H9 (cell line): Measurements from ENCODE around the gene KCNMA1. TPM values are rescaled to one million over a fixed set of nuclear protein-coding genes. Genes with fewer than 3 reads are reported as not detected.

Experiments used
- DNase-seq: peaks from one replicate; pipeline ENCODE4 v3.0.0-alpha.2; 2017
- H2AFZ ChIP-seq: one replicate; pipeline ENCODE4 v1.6.1; 2013; ENCODE audit warnings: mild to moderate bottlenecking, low read length, control low read depth, moderate library complexity
- H2AK5ac ChIP-seq: 2 replicates; pipeline ENCODE4 v1.6.1; 2013; ENCODE audit warnings: low read length, control low read depth, mixed read lengths; ENCODE audit not compliant: insufficient read length
- H2BK120ac ChIP-seq: one replicate; pipeline ENCODE4 v1.6.1; 2013; ENCODE audit warnings: low read depth, mild to moderate bottlenecking, low read length, control low read depth, inconsistent platforms; ENCODE audit not compliant: poor library complexity, severe bottlenecking
- H2BK12ac ChIP-seq: 2 replicates; pipeline ENCODE4 v1.6.1; 2013; ENCODE audit warnings: low read length, control low read depth, mixed read lengths, low read depth; ENCODE audit not compliant: insufficient read length
- H2BK15ac ChIP-seq: 2 replicates; pipeline ENCODE4 v1.6.1; 2013; ENCODE audit warnings: low read depth, low read length, control low read depth
- H2BK20ac ChIP-seq: one replicate; pipeline ENCODE4 v1.6.1; 2013; ENCODE audit warnings: low read depth, mild to moderate bottlenecking, low read length, control low read depth, inconsistent platforms; ENCODE audit not compliant: poor library complexity, severe bottlenecking
- H2BK5ac ChIP-seq: 2 replicates; pipeline ENCODE4 v1.6.1; 2013; ENCODE audit warnings: low read length, control low read depth, mixed read lengths; ENCODE audit not compliant: insufficient read length
- H3K14ac ChIP-seq: 2 replicates; pipeline ENCODE4 v1.6.1; 2013; ENCODE audit warnings: low read length, control low read depth; ENCODE audit not compliant: insufficient read depth
- H3K18ac ChIP-seq: 2 replicates; pipeline ENCODE4 v1.6.1; 2013; ENCODE audit warnings: low read depth, mild to moderate bottlenecking, mixed read lengths, low read length, control low read depth; ENCODE audit not compliant: insufficient read length
- H3K23ac ChIP-seq: 2 replicates; pipeline ENCODE4 v1.6.1; 2013; ENCODE audit warnings: low read length, control low read depth, mixed read lengths, low read depth; ENCODE audit not compliant: insufficient read length
- H3K23me2 ChIP-seq: 2 replicates; pipeline ENCODE4 v1.6.1; 2013; ENCODE audit warnings: low read depth, mild to moderate bottlenecking, mixed read lengths, low read length, control low read depth; ENCODE audit not compliant: insufficient read length, poor library complexity, severe bottlenecking
- H3K27ac ChIP-seq: 2 replicates; pipeline ENCODE4 v1.5.1; 2013; ENCODE audit warnings: low read length, control low read depth, mixed read lengths, low read depth; ENCODE audit not compliant: insufficient read length
- H3K27me3 ChIP-seq: 2 replicates; pipeline ENCODE4 v1.6.1; 2013; ENCODE audit warnings: low read length, control low read depth, inconsistent platforms; ENCODE audit not compliant: insufficient read depth
- H3K4ac ChIP-seq: 2 replicates; pipeline ENCODE4 v1.6.1; 2013; ENCODE audit warnings: low read depth, mild to moderate bottlenecking, control low read depth, inconsistent platforms, low read length, moderate library complexity
- H3K4me1 ChIP-seq: 2 replicates; pipeline ENCODE4 v1.6.1; 2013; ENCODE audit warnings: low read length, control low read depth, inconsistent platforms; ENCODE audit not compliant: insufficient read depth
- H3K4me2 ChIP-seq: 2 replicates; pipeline ENCODE4 v1.6.1; 2013; ENCODE audit warnings: low read length, control low read depth, mixed read lengths; ENCODE audit not compliant: insufficient read length, insufficient read depth
- H3K56ac ChIP-seq: 2 replicates; pipeline ENCODE4 v1.6.1; 2013; ENCODE audit warnings: low read depth, mild to moderate bottlenecking, mixed read lengths, low read length, control low read depth; ENCODE audit not compliant: insufficient read length
- H3K79me1 ChIP-seq: 2 replicates; pipeline ENCODE4 v1.6.1; 2013; ENCODE audit warnings: low read depth, mild to moderate bottlenecking, moderate library complexity, low read length, control low read depth, inconsistent platforms; ENCODE audit not compliant: insufficient read depth, poor library complexity, severe bottlenecking
- H3K79me2 ChIP-seq: 2 replicates; pipeline ENCODE4 v1.6.1; 2013; ENCODE audit warnings: low read length, control low read depth, inconsistent platforms; ENCODE audit not compliant: insufficient read depth
- H3K9ac ChIP-seq: 2 replicates; pipeline ENCODE4 v1.6.1; 2013; ENCODE audit warnings: low read length, control low read depth, mixed read lengths; ENCODE audit not compliant: insufficient read length; ENCODE audit errors: extremely low read depth
- H3K9me3 ChIP-seq: one replicate; pipeline ENCODE4 v1.6.1; 2013; ENCODE audit warnings: low read depth, low read length, inconsistent platforms; ENCODE audit not compliant: control insufficient read depth
- H3T11ph ChIP-seq: one replicate; pipeline ENCODE4 v1.6.1; 2013; ENCODE audit warnings: mild to moderate bottlenecking, low read length, control low read depth, inconsistent platforms
- H4K20me1 ChIP-seq: one replicate; pipeline ENCODE4 v1.6.1; 2013; ENCODE audit not compliant: control insufficient read depth, insufficient read length, insufficient read depth
- H4K5ac ChIP-seq: 2 replicates; pipeline ENCODE4 v1.6.1; 2013; ENCODE audit warnings: low read depth, mild to moderate bottlenecking, mixed read lengths, low read length, control low read depth; ENCODE audit not compliant: insufficient read length
- H4K8ac ChIP-seq: replicated peaks from 2 replicates; pipeline ENCODE4 v1.6.1; 2013; ENCODE audit warnings: low read length, control low read depth, mixed read lengths, low read depth; ENCODE audit not compliant: insufficient read length
- H4K91ac ChIP-seq: 2 replicates; pipeline ENCODE4 v1.6.1; 2013; ENCODE audit warnings: low read depth, mild to moderate bottlenecking, moderate library complexity, mixed read lengths, low read length, control low read depth; ENCODE audit not compliant: insufficient read length
- H3K27ac Mint-ChIP-seq, 3 experiments: 2 replicates in 2 of 3; 3 replicates in 1 of 3; pipeline ENCODE4 v1.8.0; 2020 to 2021; ENCODE audit warnings: mixed read lengths in 3 of 3, mild to moderate bottlenecking in 1 of 3, moderate library complexity in 1 of 3
- H3K27me3 Mint-ChIP-seq: 2 replicates; pipeline ENCODE4 v1.8.0; 2021; ENCODE audit warnings: low read depth, mild to moderate bottlenecking, moderate library complexity, mixed read lengths
- H3K36me3 Mint-ChIP-seq, 3 experiments: 2 replicates in 2 of 3; 3 replicates in 1 of 3; pipeline ENCODE4 v1.8.0; 2020 to 2021; ENCODE audit warnings: low read depth in 3 of 3, mixed read lengths in 3 of 3; ENCODE audit not compliant: insufficient read depth in 1 of 3
- H3K4me1 Mint-ChIP-seq, 2 experiments: 2 replicates each; pipeline ENCODE4 v1.8.0; 2020; ENCODE audit warnings: mixed read lengths in 2 of 2
- H3K4me3 Mint-ChIP-seq, 2 experiments: 2 replicates in 1 of 2; 3 replicates in 1 of 2; pipeline ENCODE4 v1.8.0; 2020 to 2021; ENCODE audit warnings: mild to moderate bottlenecking in 2 of 2, mixed read lengths in 2 of 2, moderate library complexity in 1 of 2
- H3K9me3 Mint-ChIP-seq, 2 experiments: 2 replicates in 1 of 2; 3 replicates in 1 of 2; pipeline ENCODE4 v1.8.0; 2020; ENCODE audit warnings: mild to moderate bottlenecking in 2 of 2, mixed read lengths in 2 of 2, moderate library complexity in 1 of 2
- CTCF ChIP-seq: fragments of 200-600 bp; sonication (generic); conservative IDR thresholded peaks from 3 replicates; pipeline ENCODE4 v1.8.0; 2021; ENCODE audit warnings: antibody characterized with exemption, mild to moderate bottlenecking
- WGBS: extraction: QIAGEN DNeasy Blood & Tissue Kit; methylation state at CpG from one replicate; pipeline ENCODE4 v1.1.7; 2013; ENCODE audit warnings: missing lambda C conversion rate, low lambda C conversion rate, mixed read lengths; ENCODE audit not compliant: insufficient read length; ENCODE audit errors: extremely low coverage; 5-methylcytosine and 5-hydroxymethylcytosine counted together
- total RNA-seq: library from RNA; stranded (reverse); gene quantifications from 2 replicates; pipeline ENCODE4 v1.2.1, GENCODE V29; 2021

KCNMA1 gene
- total RNA-seq, 1 experiment from 2014 or later: 2.0 TPM

GRCh38 chr10:77604063-77604462 lies 33.5 kb downstream of the KCNMA1 start:
- no CpG with 5 or more reads among the region's 1 CpG for WGBS

More at GRCh38 chr10:77604063-77604462, 33.5 kb downstream of the KCNMA1 start:
- Histone ChIP-seq H2BK12ac (no peak overlapping the region), H3K4me1 (peaks cover 8% of the 10 kb centered on the region), H3K4ac (no peak overlapping the region), H2BK120ac (no peak overlapping the region), H2AFZ (no peak overlapping the region), H3K27ac (no peak overlapping the region), H3K23me2 (no peaks in the 10 kb centered on the region), H4K91ac (no peak overlapping the region), H3K9ac (no peak overlapping the region), H3K14ac (no peak overlapping the region), H3K27me3 (no peaks in the 10 kb centered on the region), H2BK5ac (no peak overlapping the region), H3K56ac (no peak overlapping the region), H3K9me3 (no peaks in the 10 kb centered on the region), H2BK20ac (no peak overlapping the region), H3K79me2 (no peaks in the 10 kb centered on the region), H2AK5ac (no peak overlapping the region), H4K5ac (no peak overlapping the region), H2BK15ac (no peak overlapping the region), H4K8ac (no peak overlapping the region), H3K4me2 (no peak overlapping the region), H3K79me1 (no peaks in the 10 kb centered on the region), H3K23ac (no peak overlapping the region), H4K20me1 (no peaks in the 10 kb centered on the region), H3T11ph (no peak overlapping the region), H3K18ac (no peak overlapping the region)
- peaks cover 11 to 12% of the 10 kb centered on the region in 2 experiments for H3K4me1 Mint-ChIP-seq
- H3K36me3 Mint-ChIP-seq: no peaks in the 10 kb centered on the region
- H3K27me3 Mint-ChIP-seq: peaks cover 3% of the 10 kb centered on the region
- no peak for DNase-seq
- no peak overlapping the region for H3K4me3 Mint-ChIP-seq
- H3K9me3 Mint-ChIP-seq: no peaks in the 10 kb centered on the region
- TF ChIP-seq CTCF: no peak
- H3K27ac Mint-ChIP-seq: no peak overlapping the region
